DOHH2 (cell line): ENCODE measurements around the gene SPATA31C1.

Experiments used
- H3F3A ChIP-seq: fragments of 200-600 bp; sonication (generic), shearing (Covaris generic); 2 replicates; pipeline ENCODE4 v1.6.0; 2016; ENCODE audit warnings: antibody characterized with exemption, mild to moderate bottlenecking; ENCODE audit not compliant: control insufficient read depth, insufficient read depth
- H3K27ac ChIP-seq: fragments of 200-600 bp; sonication (generic); 2 replicates; pipeline ENCODE4 v1.5.1; 2014; ENCODE audit warnings: low read depth, mild to moderate bottlenecking, low read length, moderate library complexity
- H3K27me3 ChIP-seq: fragments of 200-600 bp; sonication (generic); 2 replicates; pipeline ENCODE4 v1.6.1; 2014; ENCODE audit warnings: mild to moderate bottlenecking, low read length, mixed read lengths; ENCODE audit not compliant: control insufficient read depth
- H3K36me3 ChIP-seq: fragments of 200-600 bp; sonication (generic); 2 replicates; pipeline ENCODE4 v1.6.1; 2014; ENCODE audit warnings: mild to moderate bottlenecking, low read length, moderate library complexity, mixed read lengths; ENCODE audit not compliant: control insufficient read depth
- H3K4me1 ChIP-seq: fragments of 200-600 bp; sonication (generic); 2 replicates; pipeline ENCODE4 v1.6.1; 2014; ENCODE audit warnings: mild to moderate bottlenecking, low read length, mixed read lengths; ENCODE audit not compliant: control insufficient read depth
- H3K4me2 ChIP-seq: fragments of 200-600 bp; sonication (generic); 2 replicates; pipeline ENCODE4 v1.6.0; 2014; ENCODE audit warnings: mild to moderate bottlenecking, low read length, moderate library complexity
- H3K4me3 ChIP-seq: fragments of 200-600 bp; sonication (generic); 2 replicates; pipeline ENCODE4 v1.5.1; 2014; ENCODE audit warnings: mild to moderate bottlenecking, low read length, mixed read lengths
- H3K79me2 ChIP-seq: fragments of 200-600 bp; sonication (generic); 2 replicates; pipeline ENCODE4 v1.6.1; 2014; ENCODE audit warnings: mild to moderate bottlenecking, low read length, mixed read lengths; ENCODE audit not compliant: control insufficient read depth
- H3K9me2 ChIP-seq: fragments of 200-600 bp; sonication (generic); replicated peaks from 2 replicates; pipeline ENCODE4 v1.6.1; 2014; ENCODE audit warnings: mild to moderate bottlenecking, low read length, mixed read lengths; ENCODE audit not compliant: control insufficient read depth
- H3K9me3 ChIP-seq: fragments of 200-600 bp; sonication (generic); 2 replicates; pipeline ENCODE4 v1.6.1; 2014; ENCODE audit warnings: antibody characterized with exemption, low read length, mixed read lengths; ENCODE audit not compliant: control insufficient read depth, insufficient read depth
- H4K20me1 ChIP-seq: fragments of 200-600 bp; sonication (generic); 2 replicates; pipeline ENCODE4 v1.6.0; 2014; ENCODE audit warnings: low read depth, mild to moderate bottlenecking, antibody characterized with exemption, low read length, moderate library complexity; ENCODE audit not compliant: control insufficient read depth, insufficient read depth
- CTCF ChIP-seq: fragments of 200-600 bp; sonication (generic); IDR thresholded peaks from one replicate; pipeline ENCODE4 v1.5.1; 2014; ENCODE audit warnings: antibody characterized with exemption, mild to moderate bottlenecking, low read depth, low read length; ENCODE audit not compliant: poor library complexity, severe bottlenecking
- EZH2phosphoT487 ChIP-seq: fragments of 200-600 bp; sonication (generic); IDR thresholded peaks from 2 replicates; pipeline ENCODE4 v1.6.1; 2017; ENCODE audit warnings: borderline replicate concordance, mild to moderate bottlenecking, antibody characterized with exemption, low read length, moderate library complexity, mixed read lengths

SPATA31C1 gene

DNA sequence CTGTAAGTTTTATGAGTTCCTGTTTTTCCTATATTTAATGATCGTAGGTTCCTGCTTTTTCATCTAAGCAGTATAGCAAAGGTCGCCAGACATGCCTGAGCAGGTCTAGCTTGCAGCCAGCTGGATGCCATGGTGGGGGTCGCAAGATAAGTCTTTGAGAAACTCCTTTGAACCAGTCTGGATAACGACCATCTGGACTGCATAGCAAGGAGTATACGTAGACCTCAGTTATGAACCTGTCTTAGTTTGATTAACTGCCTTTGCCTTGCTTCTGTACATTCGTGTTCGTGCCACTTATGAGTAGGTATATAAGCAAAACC lies 43.5 kb upstream of the SPATA31C1 start:
- Histone ChIP-seq H3K9me2 (no peaks in the 10 kb centered on the region), H3K36me3 (no peaks in the 10 kb centered on the region), H4K20me1 (no peaks in the 10 kb centered on the region), H3K4me1 (no peaks in the 10 kb centered on the region), H3F3A (no peaks in the 10 kb centered on the region), H3K79me2 (no peaks in the 10 kb centered on the region), H3K4me2 (no peak overlapping the region), H3K4me3 (no peak overlapping the region), H3K27me3 (no peaks in the 10 kb centered on the region), H3K9me3 (no peaks in the 10 kb centered on the region), H3K27ac (no peak overlapping the region)
- no peak for TF ChIP-seq EZH2phosphoT487
- TF ChIP-seq CTCF, result no peak

DNA sequence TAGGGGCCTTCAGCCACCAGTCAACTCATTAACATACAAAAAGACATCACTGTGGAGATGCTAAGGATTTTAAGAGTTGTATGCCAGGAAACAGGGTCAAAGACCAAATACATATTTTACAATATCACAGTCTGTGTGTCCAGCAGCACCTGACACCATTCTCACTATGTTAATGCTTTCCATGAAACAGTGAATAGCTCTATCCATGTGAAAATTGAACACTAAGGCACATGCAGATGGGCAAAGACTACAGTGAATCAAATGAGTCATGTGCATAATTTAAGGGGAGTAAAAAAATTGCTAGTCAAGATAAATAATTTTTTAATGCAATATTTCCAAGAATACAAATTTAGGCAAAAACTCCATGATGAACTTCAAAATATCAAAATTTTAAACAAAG lies 42.7 kb upstream of the SPATA31C1 start:
- no peaks in the 10 kb centered on the region for H3K4me1 ChIP-seq
- no peaks in the 10 kb centered on the region for H3K9me2 ChIP-seq
- H3K4me3 ChIP-seq, result no peak overlapping the region
- H4K20me1 ChIP-seq, result no peaks in the 10 kb centered on the region
- no peaks in the 10 kb centered on the region for H3F3A ChIP-seq
- H3K9me3 ChIP-seq, result no peaks in the 10 kb centered on the region
- no peak overlapping the region for H3K27ac ChIP-seq
- no peaks in the 10 kb centered on the region for H3K27me3 ChIP-seq
- no peaks in the 10 kb centered on the region for H3K79me2 ChIP-seq
- no peaks in the 10 kb centered on the region for H3K36me3 ChIP-seq
- TF ChIP-seq CTCF, result no peak
- TF ChIP-seq EZH2phosphoT487, result no peak
- no peak overlapping the region for H3K4me2 ChIP-seq

DNA sequence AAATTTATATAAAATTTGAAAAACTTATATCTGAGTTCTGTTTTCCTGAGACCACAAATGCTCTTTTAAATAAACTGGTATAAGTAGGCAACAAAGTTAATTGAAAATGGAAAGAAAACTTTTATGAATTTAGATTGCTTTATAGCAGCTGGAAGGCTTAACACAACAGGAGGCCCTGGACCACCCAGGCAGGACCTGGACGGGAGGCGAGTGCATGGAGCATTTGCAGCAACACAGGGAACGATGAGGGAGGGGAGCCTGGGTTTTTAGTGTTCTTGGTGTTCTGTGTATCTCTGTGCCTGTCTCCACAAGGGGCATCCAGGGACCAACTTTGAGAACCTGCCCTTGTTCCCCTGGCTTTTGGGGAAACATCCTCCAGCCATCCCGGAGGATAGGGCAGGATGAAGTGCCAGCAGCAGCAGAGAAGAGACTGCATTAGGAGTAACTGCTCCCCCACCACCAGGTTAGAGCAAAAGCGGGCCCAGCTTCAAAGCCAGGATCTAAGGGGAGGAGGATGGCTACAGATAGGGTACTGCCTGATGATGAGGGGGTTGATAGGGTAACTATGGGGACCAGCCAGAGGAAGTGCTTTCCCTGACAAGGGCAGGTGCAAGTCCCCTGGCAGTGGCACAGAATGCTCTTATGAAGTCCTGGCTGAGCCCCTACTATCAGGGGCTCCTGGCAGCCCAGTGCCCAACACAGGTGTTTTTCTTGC lies 41.8 kb upstream of the SPATA31C1 start:
- no peak for TF ChIP-seq EZH2phosphoT487
- TF ChIP-seq CTCF, result no peak
- no peaks in the 10 kb centered on the region for H3K4me1 ChIP-seq
- H3K4me3 ChIP-seq, result no peak overlapping the region
- no peaks in the 10 kb centered on the region for H4K20me1 ChIP-seq
- H3K9me3 ChIP-seq, result no peaks in the 10 kb centered on the region
- no peak overlapping the region for H3K27ac ChIP-seq
- no peaks in the 10 kb centered on the region for H3K36me3 ChIP-seq
- H3K9me2 ChIP-seq, result no peaks in the 10 kb centered on the region
- no peaks in the 10 kb centered on the region for H3K27me3 ChIP-seq
- H3F3A ChIP-seq, result no peaks in the 10 kb centered on the region
- H3K79me2 ChIP-seq, result no peaks in the 10 kb centered on the region
- H3K4me2 ChIP-seq, result no peak overlapping the region

DNA sequence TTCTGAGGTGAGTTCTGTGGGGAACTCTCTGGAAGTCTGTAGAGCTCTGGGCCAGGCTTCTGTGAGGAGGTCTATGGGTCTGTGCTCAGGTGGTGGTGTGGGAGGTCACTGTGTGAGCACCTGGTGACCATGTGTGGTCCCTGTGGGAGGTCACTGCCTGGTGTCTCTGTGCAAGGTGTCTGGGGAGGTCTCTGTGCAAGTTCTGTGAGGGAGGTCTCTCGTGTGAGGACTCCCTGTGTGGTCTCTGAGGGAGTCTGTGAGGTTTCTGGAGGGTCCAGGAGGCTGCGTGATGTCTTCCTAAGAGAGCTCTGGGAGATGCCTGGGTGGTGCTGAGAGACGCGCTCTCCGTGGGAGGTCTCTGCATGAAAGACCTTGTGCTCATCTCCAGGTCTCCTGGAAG lies 41.1 kb upstream of the SPATA31C1 start:
- Histone ChIP-seq H3F3A (no peaks in the 10 kb centered on the region), H3K4me2 (no peak overlapping the region), H3K4me3 (no peak overlapping the region), H3K27me3 (no peaks in the 10 kb centered on the region), H4K20me1 (no peaks in the 10 kb centered on the region), H3K9me2 (no peaks in the 10 kb centered on the region), H3K27ac (no peak overlapping the region), H3K36me3 (no peaks in the 10 kb centered on the region), H3K9me3 (no peaks in the 10 kb centered on the region), H3K4me1 (no peaks in the 10 kb centered on the region), H3K79me2 (no peaks in the 10 kb centered on the region)
- no peak for TF ChIP-seq CTCF
- no peak for TF ChIP-seq EZH2phosphoT487
